Endodermal cell (in vitro differentiated cells): Measurements from ENCODE around the gene COL23A1. TPM values are rescaled to one million over a fixed set of nuclear protein-coding genes. Genes with fewer than 3 reads are reported as not detected.
A peak's percentile ranks its signal among the peaks of the same experiment; 100 is the strongest.
"Not testable (repeated sequence)": the region's sequence is repeated elsewhere in the genome, so short reads cannot be mapped to it uniquely, and the experiment has no call there.

ENCODE experiments used
- DNase-seq: peaks from one replicate; pipeline ENCODE4 v3.0.0-alpha.2; 2017
- H3K27ac ChIP-seq: 2 replicates; pipeline ENCODE4 v1.5.1; 2013; ENCODE audit warnings: mild to moderate bottlenecking, low read depth, low read length, moderate library complexity
- H3K27me3 ChIP-seq: 2 replicates; pipeline ENCODE4 v1.6.1; 2013; ENCODE audit warnings: mild to moderate bottlenecking, low read length, moderate library complexity; ENCODE audit not compliant: insufficient read depth, control insufficient read depth, poor library complexity, severe bottlenecking
- H3K36me3 ChIP-seq: 2 replicates; pipeline ENCODE4 v1.7.0; 2013; ENCODE audit warnings: mild to moderate bottlenecking, low read length, moderate library complexity; ENCODE audit not compliant: control insufficient read depth, insufficient read depth
- H3K4me1 ChIP-seq: one replicate; pipeline ENCODE4 v1.7.0; 2013; ENCODE audit warnings: low read length; ENCODE audit not compliant: control insufficient read depth, insufficient read depth
- H3K4me3 ChIP-seq: 2 replicates; pipeline ENCODE4 v1.5.1; 2013; ENCODE audit warnings: mild to moderate bottlenecking, low read length, moderate library complexity
- H3K9ac ChIP-seq: 2 replicates; pipeline ENCODE4 v1.6.1; 2013; ENCODE audit warnings: mild to moderate bottlenecking, low read length, moderate library complexity; ENCODE audit not compliant: poor library complexity, severe bottlenecking; ENCODE audit errors: extremely low read depth
- H3K9me3 ChIP-seq: 2 replicates; pipeline ENCODE4 v1.6.1; 2013; ENCODE audit warnings: mild to moderate bottlenecking, low read length, moderate library complexity; ENCODE audit not compliant: control insufficient read depth
- H3K27ac Mint-ChIP-seq: 2 replicates; pipeline ENCODE4 v1.8.0; 2020; ENCODE audit warnings: mixed read lengths
- H3K27me3 Mint-ChIP-seq: 2 replicates; pipeline ENCODE4 v1.8.0; 2021; ENCODE audit warnings: mild to moderate bottlenecking, mixed read lengths; ENCODE audit not compliant: insufficient read depth
- H3K36me3 Mint-ChIP-seq: 2 replicates; pipeline ENCODE4 v1.8.0; 2020; ENCODE audit warnings: low read depth, mixed read lengths
- H3K4me1 Mint-ChIP-seq: 2 replicates; pipeline ENCODE4 v1.8.0; 2020; ENCODE audit warnings: mixed read lengths
- H3K4me3 Mint-ChIP-seq: 2 replicates; pipeline ENCODE4 v1.8.0; 2020; ENCODE audit warnings: mild to moderate bottlenecking, moderate library complexity, mixed read lengths
- H3K9me3 Mint-ChIP-seq: 2 replicates; pipeline ENCODE4 v1.8.0; 2020; ENCODE audit warnings: mild to moderate bottlenecking, mixed read lengths
- WGBS, 2 experiments: methylation state at CpG; one replicate each; pipeline versions ENCODE4 v1.1.5 to v1.1.7; 2013; ENCODE audit warnings: missing lambda C conversion rate in 2 of 2, mixed read lengths in 1 of 2; ENCODE audit not compliant: insufficient coverage in 1 of 2, insufficient read length in 1 of 2; 5-methylcytosine and 5-hydroxymethylcytosine counted together
- total RNA-seq, 2 donors: library from RNA; stranded (reverse); fragmentation: NEBNext Ultra II Directional in 1 of 2; extraction: Animal tissue kit (Norgen Biotek cat#: 25700) in 1 of 2; gene quantifications; 2 replicates in 1 of 2; 3 replicates in 1 of 2; pipeline ENCODE4 v1.2.1, GENCODE V29; 2021
- TF ChIP-seq, protein P1 (sequence below): fragments of 200-600 bp; sonication (generic); conservative IDR thresholded peaks from 2 replicates; pipeline ENCODE4 v1.5.0; 2021; ENCODE audit warnings: antibody characterized with exemption, mild to moderate bottlenecking

COL23A1 gene
- total RNA-seq, 2 donors from 2014 or later = 50.2 to 71.3 TPM

DNA sequence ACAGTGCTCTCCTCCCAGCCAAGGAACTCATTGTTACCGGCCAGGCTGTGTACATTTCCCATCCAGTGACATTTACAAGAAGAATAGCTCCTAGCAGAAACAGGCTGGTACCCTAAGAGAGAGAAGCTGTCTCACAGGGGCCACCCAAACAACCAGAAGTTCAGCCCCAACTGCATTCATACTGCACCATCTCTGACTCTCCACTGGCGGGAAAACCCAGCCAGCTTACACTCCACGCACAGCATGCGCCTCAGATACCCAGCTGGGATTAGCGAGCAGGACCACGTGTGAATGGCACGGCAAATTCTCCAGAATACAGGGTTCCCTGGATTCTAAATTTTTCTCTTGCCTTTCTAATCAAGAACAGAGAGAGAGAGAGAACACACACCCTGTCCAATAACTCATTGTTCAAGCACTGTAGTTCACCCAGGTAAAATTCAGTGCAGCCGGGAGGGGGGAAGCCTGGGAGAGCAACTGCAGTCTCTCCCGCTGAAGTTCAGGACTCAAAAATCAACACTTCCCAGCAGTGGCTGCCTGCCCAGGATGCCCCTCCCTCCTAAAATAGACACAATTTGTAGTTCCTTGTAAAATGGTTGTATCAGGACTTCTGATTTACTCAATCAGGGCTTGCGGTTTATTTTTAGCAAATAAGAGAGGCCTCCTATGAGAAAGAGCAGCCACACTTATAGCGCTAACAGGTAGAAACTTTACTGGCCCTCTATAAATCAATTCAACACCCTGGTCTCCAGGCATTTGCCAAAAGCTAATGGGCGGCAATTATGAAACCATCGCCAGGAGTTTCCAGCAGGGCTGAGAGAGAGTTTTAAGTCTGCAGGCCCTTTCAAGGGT, 2.2 kb downstream of the COL23A1 start:
- Mint-ChIP-seq H3K27ac (no peak overlapping the region), H3K27me3 (peaks cover 26% of the 10 kb centered on the region), H3K4me3 (peak overlapping the region; percentile 80), H3K9me3 (peaks cover 7% of the 10 kb centered on the region), H3K36me3 (peaks cover 28% of the 10 kb centered on the region), H3K4me1 (peaks cover 39% of the 10 kb centered on the region)
- H3K36me3 ChIP-seq = peaks cover 10% of the 10 kb centered on the region
- peak; percentile 72 for DNase-seq
- 54 to 58% methylated on average over 9 to 13 of the region's 13 CpGs for WGBS, 2 experiments
- peak overlapping the region; percentile 84 for H3K4me3 ChIP-seq
- H3K27ac ChIP-seq = no peak overlapping the region
- no peak overlapping the region for H3K9ac ChIP-seq
- peaks cover 8% of the 10 kb centered on the region for H3K9me3 ChIP-seq
- H3K27me3 ChIP-seq = peaks cover 4% of the 10 kb centered on the region
- peaks cover 8% of the 10 kb centered on the region for H3K4me1 ChIP-seq
- TF ChIP-seq, protein P1, sequence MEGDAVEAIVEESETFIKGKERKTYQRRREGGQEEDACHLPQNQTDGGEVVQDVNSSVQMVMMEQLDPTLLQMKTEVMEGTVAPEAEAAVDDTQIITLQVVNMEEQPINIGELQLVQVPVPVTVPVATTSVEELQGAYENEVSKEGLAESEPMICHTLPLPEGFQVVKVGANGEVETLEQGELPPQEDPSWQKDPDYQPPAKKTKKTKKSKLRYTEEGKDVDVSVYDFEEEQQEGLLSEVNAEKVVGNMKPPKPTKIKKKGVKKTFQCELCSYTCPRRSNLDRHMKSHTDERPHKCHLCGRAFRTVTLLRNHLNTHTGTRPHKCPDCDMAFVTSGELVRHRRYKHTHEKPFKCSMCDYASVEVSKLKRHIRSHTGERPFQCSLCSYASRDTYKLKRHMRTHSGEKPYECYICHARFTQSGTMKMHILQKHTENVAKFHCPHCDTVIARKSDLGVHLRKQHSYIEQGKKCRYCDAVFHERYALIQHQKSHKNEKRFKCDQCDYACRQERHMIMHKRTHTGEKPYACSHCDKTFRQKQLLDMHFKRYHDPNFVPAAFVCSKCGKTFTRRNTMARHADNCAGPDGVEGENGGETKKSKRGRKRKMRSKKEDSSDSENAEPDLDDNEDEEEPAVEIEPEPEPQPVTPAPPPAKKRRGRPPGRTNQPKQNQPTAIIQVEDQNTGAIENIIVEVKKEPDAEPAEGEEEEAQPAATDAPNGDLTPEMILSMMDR = no peak

DNA sequence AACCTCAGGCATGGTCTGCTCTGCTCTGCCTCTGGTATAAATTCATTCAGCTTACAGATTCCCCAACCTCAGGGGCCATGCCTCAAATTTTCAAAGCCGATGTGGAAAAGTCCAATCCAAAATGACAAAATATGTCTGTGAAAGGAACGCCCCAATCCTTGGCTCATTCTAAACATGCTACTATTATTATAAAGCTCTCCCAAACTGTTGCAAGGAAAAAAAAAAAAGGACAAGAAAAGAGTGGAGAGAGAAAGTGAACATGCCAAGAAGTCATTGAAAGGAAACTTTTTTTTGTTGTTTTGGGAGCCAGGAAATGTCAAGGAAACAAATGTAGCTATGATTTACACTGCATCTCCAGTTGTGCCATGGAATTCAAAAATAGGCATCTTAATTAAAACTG, 3.8 kb downstream of the COL23A1 start:
- DNase-seq = no peak
- no peak overlapping the region for H3K4me3 Mint-ChIP-seq
- Histone ChIP-seq H3K4me3 (no peak overlapping the region), H3K9me3 (peaks cover 8% of the 10 kb centered on the region), H3K36me3 (peaks cover 10% of the 10 kb centered on the region), H3K27ac (no peak overlapping the region), H3K9ac (no peak overlapping the region), H3K4me1 (peaks cover 8% of the 10 kb centered on the region), H3K27me3 (peaks cover 4% of the 10 kb centered on the region)
- peaks cover 7% of the 10 kb centered on the region for H3K9me3 Mint-ChIP-seq
- peaks cover 26% of the 10 kb centered on the region for H3K27me3 Mint-ChIP-seq
- H3K4me1 Mint-ChIP-seq = peaks cover 43% of the 10 kb centered on the region
- peaks cover 28% of the 10 kb centered on the region for H3K36me3 Mint-ChIP-seq
- TF ChIP-seq, protein P1 = no peak
- H3K27ac Mint-ChIP-seq = no peak overlapping the region
- WGBS, 2 experiments = 100% methylated on average over 2 of the region's 2 CpGs; no CpG with 5 or more reads in 1 of the 2 experiments

DNA sequence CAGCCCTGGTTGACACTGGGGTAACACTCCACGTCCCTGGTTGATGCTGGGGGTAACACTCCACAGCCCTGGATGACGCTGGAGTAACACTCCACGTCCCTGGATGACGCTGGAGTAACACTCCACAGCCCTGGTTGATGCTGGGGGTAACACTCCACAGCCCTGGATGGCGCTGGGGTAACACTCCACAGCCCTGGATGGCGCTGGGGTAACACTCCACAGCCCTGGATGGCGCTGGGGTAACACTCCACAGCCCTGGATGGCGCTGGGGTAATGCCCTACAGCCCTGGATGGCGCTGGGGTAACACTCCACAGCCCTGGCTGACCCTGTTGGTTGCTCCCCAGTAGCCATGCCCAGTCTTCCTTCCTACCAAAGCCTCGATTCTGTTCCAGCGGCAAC, 4.8 kb downstream of the COL23A1 start:
- H3K9ac ChIP-seq, DNase-seq, H3K27me3 ChIP-seq, H3K36me3 ChIP-seq, H3K27ac Mint-ChIP-seq, H3K9me3 ChIP-seq, H3K27ac ChIP-seq, H3K4me1 ChIP-seq, H3K4me3 Mint-ChIP-seq, H3K9me3 Mint-ChIP-seq, H3K4me3 ChIP-seq: not testable (repeated sequence)
- peaks cover 39% of the 10 kb centered on the region for H3K4me1 Mint-ChIP-seq
- H3K36me3 Mint-ChIP-seq = peaks cover 31% of the 10 kb centered on the region
- H3K27me3 Mint-ChIP-seq = peaks cover 23% of the 10 kb centered on the region
- 80 to 81% methylated on average over 11 of the region's 11 CpGs for WGBS, 2 experiments
